HUES48 (cell line): ENCODE measurements around the gene GAL3ST2.
"Not testable (repeated sequence)": the region's sequence is repeated elsewhere in the genome, so short reads cannot be mapped to it uniquely, and the experiment has no call there.

Experiments
- H3K27ac ChIP-seq: one replicate; pipeline ENCODE4 v1.7.0; 2013; ENCODE audit warnings: low read depth, low read length, inconsistent platforms
- H3K27me3 ChIP-seq: 2 replicates; pipeline ENCODE4 v1.6.1; 2013; ENCODE audit warnings: mild to moderate bottlenecking, low read length; ENCODE audit not compliant: control insufficient read depth, insufficient read depth
- H3K36me3 ChIP-seq: 2 replicates; pipeline ENCODE4 v1.6.1; 2013; ENCODE audit warnings: low read length; ENCODE audit not compliant: control insufficient read depth, insufficient read depth
- H3K4me1 ChIP-seq: 2 replicates; pipeline ENCODE4 v1.6.1; 2013; ENCODE audit warnings: mild to moderate bottlenecking, low read length; ENCODE audit not compliant: control insufficient read depth, insufficient read depth
- H3K4me3 ChIP-seq: 2 replicates; pipeline ENCODE4 v1.5.1; 2013; ENCODE audit warnings: mild to moderate bottlenecking, low read depth, low read length
- H3K9ac ChIP-seq: 2 replicates; pipeline ENCODE4 v1.6.1; 2013; ENCODE audit warnings: mild to moderate bottlenecking, low read depth, low read length, moderate library complexity
- H3K9me3 ChIP-seq: 2 replicates; pipeline ENCODE4 v1.6.1; 2013; ENCODE audit warnings: low read length; ENCODE audit not compliant: control insufficient read depth, insufficient read depth

Gene GAL3ST2

DNA sequence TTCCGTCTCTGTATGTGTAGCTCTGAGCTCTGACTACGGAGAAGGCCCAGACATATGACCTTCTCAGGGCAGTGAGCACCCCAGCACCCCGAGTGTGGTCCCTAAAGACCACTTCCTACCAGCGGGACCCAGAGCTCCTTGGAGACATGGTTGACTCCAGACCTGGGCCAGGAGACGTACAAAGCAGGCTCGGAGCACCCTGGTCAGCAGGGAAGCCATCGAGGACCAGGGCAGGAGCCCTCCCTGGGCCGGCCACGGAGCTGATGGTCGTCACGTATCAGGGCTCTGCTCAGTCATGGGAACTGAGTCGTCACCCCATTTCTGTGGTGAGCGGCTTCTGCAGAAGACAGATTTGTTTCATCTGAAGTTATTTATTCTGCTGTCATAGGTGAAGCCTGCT, 19.6 kb downstream of the GAL3ST2 start:
- Histone ChIP-seq H3K4me3 (no peak overlapping the region), H3K27me3 (no peaks in the 10 kb centered on the region), H3K36me3 (no peaks in the 10 kb centered on the region), H3K4me1 (peaks cover 4% of the 10 kb centered on the region; the same call in 1 of the 2 replicates), H3K9me3 (no peaks in the 10 kb centered on the region; the same call in 1 of the 2 replicates), H3K9ac (no peak overlapping the region), H3K27ac (no peak overlapping the region)

GRCh38 chr2:241796610-241797138, 20.1 kb downstream of the GAL3ST2 start:
- no peak overlapping the region for H3K9ac ChIP-seq
- no peaks in the 10 kb centered on the region for H3K9me3 ChIP-seq
- no peak overlapping the region for H3K4me3 ChIP-seq
- H3K27me3 ChIP-seq = no peaks in the 10 kb centered on the region; the same call in 1 of the 2 replicates
- peaks cover 4% of the 10 kb centered on the region for H3K4me1 ChIP-seq
- H3K27ac ChIP-seq = no peak overlapping the region
- H3K36me3 ChIP-seq = no peaks in the 10 kb centered on the region

DNA sequence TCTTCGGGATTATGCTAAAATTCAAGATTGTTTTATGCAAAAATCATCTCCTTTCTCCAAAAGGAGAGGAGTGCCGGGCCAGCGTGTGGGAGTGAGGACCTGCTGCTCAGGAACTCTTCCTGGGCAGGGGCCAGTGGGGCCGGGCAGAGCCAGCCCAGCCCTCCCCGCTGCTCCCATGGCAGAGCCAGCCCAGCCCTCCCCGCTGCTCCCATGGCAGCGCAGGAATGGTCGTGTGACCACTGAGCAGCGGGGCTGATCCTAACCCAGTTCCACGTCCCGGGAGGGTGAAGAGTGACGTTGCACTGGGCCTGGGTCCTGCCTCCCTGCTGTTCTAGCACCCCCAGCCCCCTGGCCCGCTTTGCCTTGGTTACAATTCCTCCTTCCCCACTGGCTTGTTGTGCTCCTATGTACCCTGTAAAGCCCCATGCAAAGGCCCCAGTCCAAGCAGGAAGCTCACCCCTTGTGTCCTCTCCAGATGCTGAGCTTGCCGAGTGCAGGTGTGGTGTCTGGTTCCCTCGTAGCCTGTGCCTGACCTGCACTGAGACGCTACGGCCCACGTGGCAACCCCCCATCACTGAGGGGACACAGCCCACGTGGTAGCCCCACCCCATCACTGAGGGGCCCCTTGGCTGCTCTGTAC, 20.9 kb downstream of the GAL3ST2 start:
- Histone ChIP-seq H3K4me3 (no peak overlapping the region), H3K27ac (no peak overlapping the region), H3K36me3 (no peaks in the 10 kb centered on the region), H3K9me3 (no peaks in the 10 kb centered on the region), H3K4me1 (peaks cover 7% of the 10 kb centered on the region), H3K9ac (no peak overlapping the region), H3K27me3 (no peaks in the 10 kb centered on the region; the same call in 1 of the 2 replicates)

GRCh38 chr2:241798081-241798630, 21.5 kb downstream of the GAL3ST2 start:
- no peaks in the 10 kb centered on the region for H3K9me3 ChIP-seq
- H3K4me1 ChIP-seq = peaks cover 5% of the 10 kb centered on the region
- no peak overlapping the region for H3K27ac ChIP-seq
- no peak overlapping the region for H3K9ac ChIP-seq
- H3K27me3 ChIP-seq = peaks cover 6% of the 10 kb centered on the region
- no peak overlapping the region for H3K4me3 ChIP-seq
- H3K36me3 ChIP-seq = no peaks in the 10 kb centered on the region

- H3K36me3 ChIP-seq = no peaks in the 10 kb centered on the region
- peaks cover 13% of the 10 kb centered on the region for H3K27me3 ChIP-seq
- no peak overlapping the region for H3K4me3 ChIP-seq
- no peak overlapping the region for H3K9ac ChIP-seq
- H3K4me1 ChIP-seq = peaks cover 3% of the 10 kb centered on the region
- no peak overlapping the region for H3K27ac ChIP-seq
- H3K9me3 ChIP-seq = no peaks in the 10 kb centered on the region
These were observed 22.3 kb downstream of the GAL3ST2 start for GRCh38 chr2:241798631-241799521.

- H3K9me3 ChIP-seq = no peaks in the 10 kb centered on the region
- H3K36me3 ChIP-seq = no peaks in the 10 kb centered on the region
- H3K4me1 ChIP-seq = peaks cover 8% of the 10 kb centered on the region
- peaks cover 21% of the 10 kb centered on the region for H3K27me3 ChIP-seq
- no peak overlapping the region for H3K4me3 ChIP-seq
- no peak overlapping the region for H3K27ac ChIP-seq
- H3K9ac ChIP-seq = no peak overlapping the region
These were observed 23.0 kb downstream of the GAL3ST2 start for GRCh38 chr2:241799522-241800197.

DNA sequence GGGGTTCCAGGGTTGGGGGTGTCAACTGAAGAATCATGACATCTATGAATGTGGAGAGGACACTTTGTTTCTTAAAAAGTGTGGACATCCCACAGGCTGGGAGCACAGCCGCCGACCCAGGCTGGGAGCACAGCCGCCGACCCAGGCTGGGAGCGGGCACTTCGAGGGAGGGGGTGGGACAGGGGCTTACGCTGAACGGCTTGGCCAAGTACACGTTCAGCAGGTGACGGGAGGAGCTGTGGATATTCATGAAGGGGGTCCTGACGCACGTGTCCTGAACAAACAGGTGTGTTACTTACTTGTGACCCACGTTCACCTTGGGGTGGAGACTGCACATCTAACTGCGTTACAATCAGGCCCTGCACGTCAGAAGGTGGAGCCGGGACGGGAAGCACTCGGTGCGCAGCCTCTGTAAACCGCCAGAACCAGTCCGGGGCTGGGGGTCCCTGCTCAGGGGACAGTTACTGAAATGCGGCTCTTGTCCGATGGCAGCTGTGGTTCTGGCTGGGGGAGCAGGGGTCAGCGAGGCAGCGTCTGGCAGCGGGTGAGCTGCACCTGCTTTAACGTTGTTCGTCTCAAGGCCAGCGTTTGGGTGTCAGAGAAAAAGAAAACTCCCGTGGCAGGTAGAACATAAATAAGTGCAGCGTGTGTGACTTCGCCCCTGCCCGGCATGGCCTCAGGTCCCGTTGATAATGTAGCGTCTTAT, 23.7 kb downstream of the GAL3ST2 start:
- H3K27ac ChIP-seq, H3K36me3 ChIP-seq, H3K9ac ChIP-seq, H3K9me3 ChIP-seq, H3K4me3 ChIP-seq: not testable (repeated sequence)
- Histone ChIP-seq H3K4me1 (peaks cover 11% of the 10 kb centered on the region), H3K27me3 (peaks cover 24% of the 10 kb centered on the region)

GRCh38 chr2:241801611-241802420, 25.2 kb downstream of the GAL3ST2 start:
- H3K4me1 ChIP-seq = peaks cover 11% of the 10 kb centered on the region
- H3K27ac ChIP-seq = no peak overlapping the region
- H3K9me3 ChIP-seq = no peaks in the 10 kb centered on the region
- H3K27me3 ChIP-seq = peaks cover 24% of the 10 kb centered on the region
- no peak overlapping the region for H3K9ac ChIP-seq
- H3K36me3 ChIP-seq = no peaks in the 10 kb centered on the region
- no peak overlapping the region for H3K4me3 ChIP-seq

- no peak overlapping the region; the same call in 1 of the 2 replicates for H3K4me3 ChIP-seq
- no peak overlapping the region for H3K27ac ChIP-seq
- peaks cover 24% of the 10 kb centered on the region for H3K27me3 ChIP-seq
- H3K36me3 ChIP-seq = no peaks in the 10 kb centered on the region
- H3K9ac ChIP-seq = no peak overlapping the region
- peaks cover 11% of the 10 kb centered on the region for H3K4me1 ChIP-seq
- H3K9me3 ChIP-seq = no peaks in the 10 kb centered on the region
These were observed 26.0 kb downstream of the GAL3ST2 start for GRCh38 chr2:241802421-241803318.
